HG03280 (cell line): ENCODE results near the gene CRAT.

Experiments
- ATAC-seq: cut with Tn5 transposase; IDR thresholded peaks from one replicate; pipeline ENCODE4 v1.9.1; 2021; ENCODE audit warnings: mild to moderate bottlenecking, moderate library complexity; ENCODE audit not compliant: unreplicated experiment

The CRAT gene

DNA sequence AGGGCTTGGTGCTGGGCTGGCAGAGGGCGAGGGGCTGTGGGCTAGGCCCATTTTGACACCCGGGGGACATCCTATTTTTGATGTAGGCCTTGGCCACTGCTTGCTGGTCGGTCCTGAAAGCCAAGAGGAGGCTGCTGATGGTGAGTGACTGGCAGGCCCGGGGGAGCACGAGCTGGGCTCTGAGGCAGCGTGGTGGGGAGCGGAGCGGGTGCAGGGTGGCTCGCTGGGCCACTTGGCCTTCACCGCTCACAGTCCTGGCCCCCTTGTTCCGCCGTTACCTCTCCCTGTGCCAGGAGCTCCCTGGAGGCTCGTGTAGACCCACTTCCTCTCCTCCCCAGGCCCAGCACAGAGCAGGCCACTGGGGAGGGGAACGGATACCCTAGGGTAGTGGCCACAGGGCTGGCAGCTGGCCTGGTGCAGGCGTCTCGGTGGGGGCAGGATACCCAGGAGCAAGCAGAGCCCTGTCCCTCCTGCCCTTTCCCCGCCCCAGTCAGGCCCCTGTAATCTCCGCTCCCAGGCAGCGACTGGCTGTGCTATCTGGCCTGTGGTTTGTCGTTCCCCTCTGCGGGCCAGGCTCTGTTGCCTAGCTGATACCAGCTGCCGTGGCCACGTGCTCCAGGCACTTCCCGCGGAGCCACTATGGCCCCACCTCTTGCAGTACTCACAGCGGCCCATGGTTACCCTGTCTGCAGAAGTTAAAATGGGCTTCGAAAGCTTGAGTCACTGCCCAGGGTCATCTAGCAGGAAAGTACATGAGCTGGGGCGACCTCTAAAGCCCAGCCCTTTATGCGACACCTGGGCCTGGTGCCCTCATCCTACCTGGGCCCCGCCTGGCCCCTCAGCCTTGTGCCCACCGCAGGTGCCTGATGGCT lies 41.4 kb downstream of the CRAT start:
- no peak for ATAC-seq

DNA sequence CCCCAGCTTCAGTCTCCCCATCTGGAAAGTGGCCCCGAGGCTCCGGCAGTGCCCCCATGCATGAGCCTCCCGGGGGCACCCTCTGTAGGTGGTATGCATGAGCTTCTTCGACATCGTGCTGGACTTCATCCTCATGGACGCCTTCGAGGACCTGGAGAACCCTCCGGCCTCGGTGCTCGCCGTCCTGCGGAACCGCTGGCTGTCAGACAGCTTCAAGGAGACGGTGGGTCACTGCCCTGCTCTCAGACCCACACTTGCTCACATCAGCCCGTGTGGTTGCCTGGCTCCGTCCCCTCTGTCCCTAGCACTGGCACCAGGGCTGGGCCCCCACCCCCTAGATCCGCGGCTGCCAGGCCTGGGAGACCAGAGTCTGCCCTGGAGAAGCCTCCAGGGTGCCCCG lies 42.5 kb downstream of the CRAT start:
- no peak for ATAC-seq

DNA sequence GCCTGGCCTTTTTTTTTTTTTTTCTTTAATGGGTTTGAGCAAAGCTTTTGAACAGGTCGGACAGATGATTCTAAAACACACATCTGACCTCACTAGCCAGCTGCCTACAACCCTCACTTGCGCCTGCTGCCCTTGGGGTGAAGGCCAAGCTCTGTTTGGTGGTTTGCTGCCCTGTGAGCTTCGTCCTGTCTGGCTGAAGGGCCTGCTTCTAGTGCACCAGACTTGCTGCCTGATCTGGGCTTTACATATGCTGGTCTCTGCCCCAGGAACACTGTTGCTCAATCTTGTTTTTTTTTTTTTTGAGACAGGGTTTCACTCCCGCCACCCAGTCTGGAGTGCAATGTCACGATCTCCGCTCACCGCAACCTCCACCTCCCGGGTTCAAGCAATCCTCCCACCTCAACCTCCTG lies 46.1 kb downstream of the CRAT start:
- ATAC-seq, result no peak

DNA sequence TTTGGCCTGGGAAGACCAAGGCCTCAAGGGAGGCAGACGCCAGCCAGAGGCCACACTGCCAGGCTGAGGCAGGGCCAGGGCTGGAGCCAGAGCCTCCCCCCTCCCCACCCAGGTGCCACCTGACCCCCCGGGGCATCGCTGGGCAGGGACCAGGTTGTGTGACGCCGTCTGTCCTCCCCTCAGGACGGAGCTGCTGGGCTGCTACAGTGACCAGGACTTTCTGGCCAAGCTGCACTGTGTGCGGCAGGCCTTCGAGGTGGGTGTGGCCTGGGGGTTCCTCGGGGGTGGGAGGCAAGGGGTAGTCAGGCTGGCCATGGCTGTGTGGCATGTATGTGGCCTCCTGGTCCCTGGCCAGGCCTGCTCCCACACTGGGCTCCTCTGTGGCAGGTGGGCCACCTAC lies 47.5 kb downstream of the CRAT start:
- ATAC-seq, result no peak

DNA sequence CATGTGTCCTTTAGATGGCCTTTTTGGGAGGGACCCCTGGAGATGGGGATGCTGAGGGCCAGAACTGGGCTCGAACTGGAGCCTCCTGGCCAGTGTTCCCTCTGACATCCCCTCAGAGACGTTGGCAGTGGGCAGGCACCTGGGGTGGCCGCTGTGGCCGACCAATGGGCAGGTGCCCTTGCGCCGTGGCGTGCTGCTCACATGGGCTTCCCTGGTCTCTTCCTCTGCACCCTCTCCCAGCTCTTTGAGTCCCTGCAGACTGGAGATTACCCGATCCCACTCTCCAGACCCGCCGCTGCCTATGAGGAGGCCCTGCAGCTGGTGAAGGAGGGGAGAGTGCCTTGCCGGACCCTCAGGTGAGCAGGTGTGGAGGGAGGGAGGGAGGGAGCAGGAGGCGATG lies 49.6 kb downstream of the CRAT start:
- ATAC-seq, result no peak

DNA sequence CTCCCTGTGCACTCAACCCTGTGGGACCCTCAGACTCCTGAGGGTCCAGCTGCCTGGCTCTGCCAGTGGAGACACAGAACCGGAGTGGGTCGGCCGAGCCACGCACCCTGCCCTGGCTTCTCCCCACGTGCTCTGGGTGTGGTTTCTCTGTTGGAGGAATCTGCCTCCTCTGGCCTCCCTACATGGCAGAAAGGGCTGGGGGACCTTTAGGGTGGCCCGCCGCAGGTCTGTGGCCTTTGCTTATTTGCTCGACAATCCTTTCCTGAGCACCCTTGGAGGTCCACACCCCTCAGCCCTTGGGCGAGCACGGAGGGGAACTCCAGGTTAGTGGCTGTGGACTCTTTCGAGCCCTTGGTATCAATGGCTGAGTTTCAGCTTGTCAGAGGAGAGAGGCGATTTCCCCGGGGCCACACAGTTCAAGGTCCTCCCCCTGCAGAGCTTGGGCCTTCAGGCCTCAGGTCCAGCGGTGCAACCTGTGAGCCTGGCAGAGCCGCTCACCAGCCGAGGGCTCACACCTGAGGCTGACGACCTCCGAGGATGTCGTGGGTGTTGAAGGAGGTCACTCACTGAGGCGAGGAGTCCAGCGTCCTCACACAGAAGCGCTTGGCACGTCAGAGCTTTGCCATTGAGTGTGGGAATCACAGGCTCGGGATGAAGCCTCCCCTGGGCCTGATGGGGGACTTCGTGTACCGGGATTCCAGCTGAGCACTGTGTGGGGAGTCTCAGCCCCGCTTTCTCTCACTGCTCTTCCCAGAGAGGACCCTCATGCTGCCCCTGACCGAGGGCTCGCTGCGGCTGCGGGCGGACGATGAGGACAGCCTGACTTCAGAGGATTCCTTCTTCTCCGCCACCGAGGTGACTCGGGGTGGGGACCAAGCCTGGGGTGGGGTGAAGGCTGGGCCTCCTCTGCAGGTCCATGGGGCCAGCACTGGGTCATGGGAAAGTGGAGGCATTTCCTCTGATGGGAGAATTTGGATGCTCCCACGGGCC lies 50.5 kb downstream of the CRAT start:
- no peak for ATAC-seq

DNA sequence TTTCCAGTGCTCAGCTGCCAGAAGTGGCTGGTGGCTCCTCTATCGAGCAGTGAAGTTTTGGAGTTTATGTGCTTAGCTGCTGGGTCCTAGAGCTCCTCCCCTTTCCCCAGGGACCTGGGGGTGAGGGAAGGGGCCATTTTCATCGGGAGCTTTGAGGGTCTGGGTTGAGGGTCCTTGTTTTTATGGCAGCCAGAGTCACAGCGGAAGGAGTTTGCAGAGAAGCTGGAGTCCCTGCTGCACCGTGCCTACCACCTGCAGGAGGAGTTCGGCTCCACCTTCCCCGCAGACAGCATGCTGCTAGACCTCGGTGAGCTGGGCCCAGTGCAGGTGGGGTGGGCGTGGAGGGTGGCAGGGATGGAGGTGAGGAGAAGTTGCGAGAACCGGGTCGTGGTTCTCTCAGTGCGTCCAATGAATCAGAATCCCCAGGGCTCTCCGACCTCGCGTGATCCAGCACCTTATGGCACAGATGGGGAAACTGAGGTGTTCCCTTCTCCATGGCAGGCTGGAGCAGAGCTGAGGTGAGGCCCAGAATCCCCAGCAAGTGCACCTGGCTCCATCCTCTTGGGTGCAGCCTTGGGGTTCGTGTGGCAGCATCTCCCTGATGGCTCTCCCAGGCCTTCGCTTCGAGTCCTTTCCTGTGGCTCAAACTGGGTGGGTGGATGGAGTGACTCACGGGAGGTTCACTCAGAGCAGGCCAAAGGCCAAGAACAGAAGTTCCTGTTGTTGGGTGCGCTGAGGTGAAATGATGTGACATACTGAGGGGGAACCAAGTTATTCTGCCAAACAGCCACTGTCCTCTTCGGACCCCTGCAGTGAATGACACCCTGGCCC lies 51.4 kb downstream of the CRAT start:
- no peak for ATAC-seq

DNA sequence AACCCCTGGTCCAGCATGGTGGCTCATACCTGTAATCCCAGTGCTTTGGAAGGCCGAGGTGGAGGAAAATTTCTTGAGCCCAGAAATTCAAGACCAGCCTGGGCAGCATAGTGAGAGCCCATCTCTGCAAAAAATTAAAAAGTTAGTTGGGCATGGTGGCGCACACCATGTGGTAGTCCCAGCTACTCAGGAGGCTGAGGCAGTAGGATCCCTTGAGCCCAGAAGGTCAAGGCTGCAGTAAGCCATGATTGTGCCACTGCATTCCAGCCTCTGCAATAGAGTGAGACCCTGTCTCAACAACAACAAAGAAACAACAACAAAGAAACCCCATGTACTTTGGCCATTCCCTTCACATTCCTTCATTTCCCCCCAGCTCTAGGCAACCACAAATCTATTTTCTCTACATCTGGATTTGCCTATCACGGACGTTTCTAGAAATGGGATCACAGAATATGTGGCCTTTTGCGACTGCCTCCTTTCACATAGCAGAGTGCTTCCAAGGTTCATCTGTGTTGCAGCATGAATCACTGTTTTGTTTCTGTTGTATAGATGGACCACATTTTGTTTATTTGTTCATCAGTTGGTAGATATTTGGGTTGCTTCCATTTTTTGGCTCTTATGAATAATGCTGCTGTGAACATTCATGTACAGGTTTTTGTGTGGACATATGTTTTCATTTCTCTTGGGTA lies 56.3 kb downstream of the CRAT start:
- no peak for ATAC-seq

DNA sequence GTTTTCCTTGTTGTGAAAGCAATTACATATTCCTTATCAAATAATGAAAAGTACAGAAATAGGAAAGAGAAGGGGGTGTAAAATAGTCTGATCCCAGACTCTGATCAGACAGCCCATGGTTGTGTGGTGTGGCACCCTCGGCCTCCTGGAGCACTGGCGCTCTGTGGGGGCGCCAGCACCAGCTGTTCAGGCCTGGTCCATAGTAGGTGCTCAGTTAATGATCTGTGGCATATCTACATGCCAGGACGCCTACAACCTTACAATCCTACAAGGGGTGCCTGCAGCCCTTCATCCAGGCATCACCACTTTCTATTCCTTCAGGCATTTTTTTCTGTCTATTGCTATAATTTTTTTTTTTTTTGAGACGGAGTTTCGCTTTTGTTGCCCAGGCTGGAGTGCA lies 57.6 kb downstream of the CRAT start:
- no peak for ATAC-seq

DNA sequence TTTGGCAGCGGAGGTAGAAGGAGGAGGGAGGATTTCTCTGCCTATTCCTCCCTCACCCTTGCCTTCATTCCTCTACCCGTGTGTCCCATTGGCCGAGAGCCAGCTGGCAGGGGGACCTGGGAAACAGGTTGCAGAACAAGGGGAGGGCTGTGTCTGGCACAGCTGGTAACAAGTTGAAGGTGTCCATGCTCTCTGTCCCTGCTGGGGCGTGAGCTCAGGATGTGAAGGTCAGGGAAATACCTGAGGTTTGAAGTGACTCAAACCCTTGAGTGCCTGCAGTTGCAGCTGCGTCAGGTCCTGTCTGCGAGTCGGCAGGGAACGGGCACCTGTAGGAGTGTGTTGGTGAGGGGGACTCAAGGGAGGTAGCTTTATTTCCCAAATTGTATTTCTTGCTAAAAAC lies 58.0 kb downstream of the CRAT start:
- no peak for ATAC-seq
